ENCODE results near the gene NELFA. TPM values are rescaled to one million over a fixed set of nuclear protein-coding genes. Genes with fewer than 3 reads are reported as not detected.

NELFA gene
- total RNA-seq, 1 experiment from 2014 or later = 55.0 TPM

DNA sequence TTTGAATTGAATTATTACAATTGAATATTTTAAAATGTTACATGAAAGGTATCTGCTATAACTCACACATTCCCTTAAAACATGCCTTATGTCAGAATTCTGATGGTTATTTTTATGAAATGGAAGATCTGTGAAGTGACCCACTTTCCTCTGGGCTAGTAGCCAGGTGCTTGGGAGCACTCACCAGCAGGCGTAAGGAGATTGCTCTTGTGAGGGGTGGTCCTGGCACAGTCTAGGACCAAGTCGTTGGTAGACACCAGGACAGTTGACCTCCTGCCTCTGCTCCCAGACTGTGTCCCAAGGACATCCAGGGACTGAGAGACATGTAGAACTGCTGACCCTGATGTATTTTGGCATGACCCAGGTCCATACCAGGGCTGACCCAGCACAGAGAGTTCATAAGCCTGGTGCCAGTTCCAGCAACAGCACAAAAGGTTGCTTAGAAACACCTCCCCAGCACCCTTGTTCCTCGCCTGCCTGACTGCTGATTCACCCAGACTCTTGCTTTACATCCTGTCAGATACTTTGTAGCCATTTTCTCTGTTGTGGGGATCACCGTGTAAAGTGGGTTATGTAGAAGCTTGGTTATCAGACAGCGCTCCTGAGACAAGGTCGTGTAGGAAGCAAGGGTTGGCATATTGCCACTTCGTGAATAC lies 48.5 kb downstream of the NELFA start:
- no peak overlapping the region for H2BK12ac ChIP-seq (ENCODE audit: insufficient read length, low read depth, low read length)
- no peak overlapping the region for H3T11ph ChIP-seq (ENCODE audit: low read length)
- Mint-ChIP-seq H3K36me3 (ENCODE audit: insufficient read depth in 1 of 3, low read depth in 3 of 3) (peaks cover 38 to 90% (median 89%) of the 10 kb centered on the region in 3 experiments; a peak in 6 of 7 replicates), H3K4me1 (peaks cover 0 to 3% of the 10 kb centered on the region in 2 experiments; a peak in 2 of 4 replicates), H3K27me3 (ENCODE audit: low read depth) (no peaks in the 10 kb centered on the region), H3K9me3 (no peaks in the 10 kb centered on the region), H3K4me3 (no peak overlapping the region), H3K27ac (no peak overlapping the region)
- no peak overlapping the region for H3K14ac ChIP-seq (ENCODE audit: insufficient read depth, low read length)
- H4K5ac ChIP-seq (ENCODE audit: insufficient read length, low read depth, low read length) = no peak overlapping the region
- H3K56ac ChIP-seq (ENCODE audit: insufficient read length, low read depth, low read length) = no peak overlapping the region
- H3K9me3 ChIP-seq (ENCODE audit: control insufficient read depth, low read depth, low read length) = no peaks in the 10 kb centered on the region
- WGBS (ENCODE audit: extremely low coverage, insufficient read length, low lambda C conversion rate) = no CpG with 5 or more reads among the region's 7 CpGs
- H3K27ac ChIP-seq (ENCODE audit: insufficient read length, low read depth, low read length) = no peak overlapping the region
- H4K91ac ChIP-seq (ENCODE audit: insufficient read length, low read depth, low read length) = no peak overlapping the region
- no peak overlapping the region for H2BK20ac ChIP-seq (ENCODE audit: low read depth, low read length, poor library complexity, severe bottlenecking)
- H3K18ac ChIP-seq (ENCODE audit: insufficient read length, low read depth, low read length) = no peak overlapping the region
- H2BK120ac ChIP-seq (ENCODE audit: low read depth, low read length, poor library complexity, severe bottlenecking) = no peak overlapping the region
- no peak overlapping the region for H2BK15ac ChIP-seq (ENCODE audit: low read depth, low read length)
- no peak overlapping the region for H2AFZ ChIP-seq (ENCODE audit: low read length)
- H2AK5ac ChIP-seq (ENCODE audit: insufficient read length, low read length) = no peak overlapping the region
- no peak overlapping the region for H4K8ac ChIP-seq (replicated peaks; ENCODE audit: insufficient read length, low read depth, low read length)
- H3K4me1 ChIP-seq (ENCODE audit: insufficient read depth, low read length) = no peaks in the 10 kb centered on the region
- no peak overlapping the region for H3K4ac ChIP-seq (ENCODE audit: low read depth, low read length)
- H3K23me2 ChIP-seq (ENCODE audit: insufficient read length, low read depth, low read length, poor library complexity, severe bottlenecking) = no peaks in the 10 kb centered on the region
- no peak for TF ChIP-seq CTCF (conservative IDR thresholded peaks at IDR 0.05)
- no peaks in the 10 kb centered on the region for H3K27me3 ChIP-seq (ENCODE audit: insufficient read depth, low read length)
- H3K4me2 ChIP-seq (ENCODE audit: insufficient read depth, insufficient read length, low read length) = no peak overlapping the region
- no peaks in the 10 kb centered on the region for H3K79me1 ChIP-seq (ENCODE audit: insufficient read depth, low read depth, low read length, poor library complexity, severe bottlenecking)
- DNase-seq = no peak
- no peak overlapping the region for H3K23ac ChIP-seq (ENCODE audit: insufficient read length, low read depth, low read length)
- H3K9ac ChIP-seq (ENCODE audit: extremely low read depth, insufficient read length, low read length) = no peak overlapping the region
- H2BK5ac ChIP-seq (ENCODE audit: insufficient read length, low read length) = no peak overlapping the region
- H4K20me1 ChIP-seq (ENCODE audit: control insufficient read depth, insufficient read depth, insufficient read length) = no peaks in the 10 kb centered on the region
- H3K79me2 ChIP-seq (ENCODE audit: insufficient read depth, low read length) = no peaks in the 10 kb centered on the region

Measured in H9 (cell line).